HG03439 (cell line): ENCODE data around the gene SLC27A5.
"Not testable (repeated sequence)": the region's sequence is repeated elsewhere in the genome, so short reads cannot be mapped to it uniquely, and the experiment has no call there.

Experiments
- ATAC-seq: cut with Tn5 transposase; IDR thresholded peaks from one replicate; pipeline ENCODE4 v1.9.1; 2021; ENCODE audit warnings: mild to moderate bottlenecking, moderate library complexity; ENCODE audit not compliant: unreplicated experiment

SLC27A5 gene

DNA sequence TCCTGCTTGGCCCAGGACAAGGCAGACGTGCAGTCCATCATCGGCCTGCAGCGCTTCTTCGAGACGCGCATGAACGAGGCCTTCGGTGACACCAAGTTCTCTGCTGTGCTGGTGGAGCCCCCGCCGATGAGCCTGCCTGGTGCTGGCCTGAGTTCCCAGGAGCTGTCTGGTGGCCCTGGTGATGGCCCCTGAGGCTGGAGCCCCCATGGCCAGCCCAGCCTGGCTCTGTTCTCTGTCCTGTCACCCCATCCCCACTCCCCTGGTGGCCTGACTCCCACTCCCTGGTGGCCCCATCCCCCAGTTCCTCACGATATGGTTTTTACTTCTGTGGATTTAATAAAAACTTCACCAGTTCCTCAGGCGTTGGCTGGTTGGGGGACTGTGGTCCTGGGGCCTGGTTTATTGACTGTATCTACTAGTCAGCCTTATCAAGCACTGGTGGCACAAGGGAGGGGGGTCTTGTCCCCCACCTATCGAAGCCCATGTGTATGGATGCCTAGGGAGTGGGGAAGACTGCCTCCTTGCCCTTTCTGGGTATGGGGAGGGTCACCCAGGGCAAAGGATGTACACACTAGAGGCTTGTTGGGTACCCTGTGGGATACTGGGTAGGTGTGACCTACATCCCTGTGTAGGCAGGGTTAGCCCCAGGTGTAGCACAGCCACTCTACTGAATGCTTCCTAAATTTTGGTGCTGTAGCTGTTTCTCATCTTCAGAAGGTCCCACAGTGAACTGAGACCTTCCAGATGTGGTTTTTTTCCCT lies 38.8 kb upstream of the SLC27A5 start:
- ATAC-seq = no peak

DNA sequence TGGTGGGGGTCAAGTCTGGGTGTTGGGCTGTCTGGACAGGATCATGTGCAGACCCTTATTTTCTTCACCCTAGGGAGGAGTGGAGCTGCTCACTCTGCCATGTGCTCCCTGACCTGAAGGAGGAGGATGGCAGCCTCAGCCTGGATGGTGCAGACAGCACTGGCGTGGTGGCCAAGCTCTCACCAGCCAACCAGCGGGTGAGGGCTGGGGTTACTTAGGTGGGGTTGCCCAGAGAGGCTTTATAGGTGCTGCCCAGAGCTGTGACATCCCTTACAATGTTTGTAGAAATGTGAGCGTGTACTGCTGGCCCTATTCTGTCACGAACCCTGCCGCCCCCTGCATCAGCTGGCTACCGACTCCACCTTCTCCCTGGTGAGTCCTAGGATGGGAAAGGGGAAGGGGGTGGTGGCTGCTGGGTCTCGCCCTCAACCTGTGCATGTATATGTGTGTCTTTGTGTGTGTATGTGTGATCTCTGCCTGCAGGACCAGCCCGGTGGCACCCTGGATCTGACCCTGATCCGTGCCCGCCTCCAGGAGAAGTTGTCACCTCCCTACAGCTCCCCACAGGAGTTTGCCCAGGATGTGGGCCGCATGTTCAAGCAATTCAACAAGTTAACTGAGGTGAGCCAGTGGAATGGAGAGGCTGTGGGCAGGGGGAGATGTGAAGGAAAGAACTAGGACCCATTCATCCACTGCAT lies 38.0 kb upstream of the SLC27A5 start:
- no peak for ATAC-seq

DNA sequence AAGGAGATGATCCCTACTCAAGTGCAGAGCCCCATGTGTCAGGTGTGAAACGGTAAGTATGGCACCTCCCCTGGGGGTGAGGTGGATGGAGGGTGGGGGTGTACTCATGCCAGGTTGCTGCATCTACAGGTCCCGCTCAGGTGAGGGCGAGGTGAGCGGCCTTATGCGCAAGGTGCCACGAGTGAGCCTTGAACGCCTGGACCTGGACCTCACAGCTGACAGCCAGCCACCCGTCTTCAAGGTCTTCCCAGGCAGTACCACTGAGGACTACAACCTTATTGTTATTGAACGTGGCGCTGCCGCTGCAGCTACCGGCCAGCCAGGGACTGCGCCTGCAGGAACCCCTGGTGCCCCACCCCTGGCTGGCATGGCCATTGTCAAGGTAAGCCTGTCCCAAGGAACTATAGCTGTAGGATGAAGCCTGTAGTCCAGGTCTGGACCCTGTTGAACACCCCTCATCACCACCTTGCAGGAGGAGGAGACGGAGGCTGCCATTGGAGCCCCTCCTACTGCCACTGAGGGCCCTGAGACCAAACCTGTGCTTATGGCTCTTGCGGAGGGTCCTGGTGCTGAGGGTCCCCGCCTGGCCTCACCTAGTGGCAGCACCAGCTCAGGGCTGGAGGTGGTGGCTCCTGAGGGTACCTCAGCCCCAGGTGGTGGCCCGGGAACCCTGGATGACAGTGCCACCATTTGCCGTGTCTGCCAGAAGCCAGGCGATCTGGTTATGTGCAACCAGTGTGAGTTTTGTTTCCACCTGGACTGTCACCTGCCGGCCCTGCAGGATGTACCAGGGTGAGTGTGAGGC lies 37.3 kb upstream of the SLC27A5 start:
- ATAC-seq = no peak

DNA sequence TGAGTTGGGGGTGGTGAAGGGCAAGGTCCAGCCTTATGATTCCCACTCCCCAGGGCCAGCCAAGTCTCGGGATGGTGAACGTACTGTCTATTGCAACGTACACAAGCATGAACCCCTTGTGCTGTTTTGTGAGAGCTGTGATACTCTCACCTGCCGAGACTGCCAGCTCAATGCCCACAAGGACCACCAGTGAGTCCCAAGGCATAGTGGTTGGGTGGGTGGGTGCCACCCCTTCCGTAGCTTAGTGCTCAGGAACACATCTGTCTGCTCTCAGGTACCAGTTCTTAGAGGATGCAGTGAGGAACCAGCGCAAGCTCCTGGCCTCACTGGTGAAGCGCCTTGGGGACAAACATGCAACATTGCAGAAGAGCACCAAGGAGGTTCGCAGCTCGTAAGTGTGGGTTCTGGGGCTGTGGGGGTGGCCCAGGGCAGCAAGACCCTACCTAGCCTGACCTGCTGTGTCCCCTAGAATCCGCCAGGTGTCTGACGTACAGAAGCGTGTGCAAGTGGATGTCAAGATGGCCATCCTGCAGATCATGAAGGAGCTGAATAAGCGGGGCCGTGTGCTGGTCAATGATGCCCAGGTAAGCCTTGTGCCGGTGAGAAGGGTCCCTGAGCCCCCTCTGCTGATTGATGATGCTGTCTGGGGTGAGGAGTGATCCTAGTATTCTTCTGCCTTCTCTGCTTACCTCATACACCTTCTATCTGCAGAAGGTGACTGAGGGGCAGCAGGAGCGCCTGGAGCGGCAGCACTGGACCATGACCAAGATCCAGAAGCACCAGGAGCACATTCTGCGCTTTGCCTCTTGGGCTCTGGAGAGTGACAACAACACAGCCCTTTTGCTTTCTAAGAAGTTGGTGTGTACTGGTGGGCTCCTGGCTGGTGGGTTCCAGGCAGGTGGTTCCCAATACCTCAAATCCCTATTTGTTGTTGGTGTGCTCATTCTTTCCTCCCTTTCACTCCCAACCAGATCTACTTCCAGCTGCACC lies 35.8 kb upstream of the SLC27A5 start:
- ATAC-seq = no peak

DNA sequence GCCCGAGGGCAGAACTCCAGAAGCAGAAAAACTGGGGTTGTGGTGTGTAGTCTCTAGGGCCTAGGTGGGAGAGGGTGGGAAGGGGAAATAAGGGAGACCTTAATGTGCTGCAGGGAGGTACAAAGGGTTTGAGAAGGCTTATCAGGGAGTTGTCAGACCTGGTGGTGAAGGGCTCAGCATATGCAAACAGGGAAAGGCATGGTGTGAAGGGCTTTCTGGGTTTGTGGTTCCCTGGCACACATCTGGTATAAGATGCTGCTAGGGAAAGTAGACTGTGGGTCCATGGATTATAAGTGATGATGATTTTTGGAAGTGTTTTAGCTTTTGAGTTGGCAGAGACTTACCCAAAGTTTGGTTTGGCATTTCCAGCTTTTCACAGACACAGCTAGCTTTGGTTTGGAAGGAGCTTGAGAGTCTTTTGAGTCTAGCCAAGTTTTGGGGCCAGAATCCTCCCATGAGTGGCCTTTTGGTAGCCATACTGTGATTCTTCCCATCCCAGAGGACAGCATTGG lies 34.3 kb upstream of the SLC27A5 start:
- no peak for ATAC-seq

DNA sequence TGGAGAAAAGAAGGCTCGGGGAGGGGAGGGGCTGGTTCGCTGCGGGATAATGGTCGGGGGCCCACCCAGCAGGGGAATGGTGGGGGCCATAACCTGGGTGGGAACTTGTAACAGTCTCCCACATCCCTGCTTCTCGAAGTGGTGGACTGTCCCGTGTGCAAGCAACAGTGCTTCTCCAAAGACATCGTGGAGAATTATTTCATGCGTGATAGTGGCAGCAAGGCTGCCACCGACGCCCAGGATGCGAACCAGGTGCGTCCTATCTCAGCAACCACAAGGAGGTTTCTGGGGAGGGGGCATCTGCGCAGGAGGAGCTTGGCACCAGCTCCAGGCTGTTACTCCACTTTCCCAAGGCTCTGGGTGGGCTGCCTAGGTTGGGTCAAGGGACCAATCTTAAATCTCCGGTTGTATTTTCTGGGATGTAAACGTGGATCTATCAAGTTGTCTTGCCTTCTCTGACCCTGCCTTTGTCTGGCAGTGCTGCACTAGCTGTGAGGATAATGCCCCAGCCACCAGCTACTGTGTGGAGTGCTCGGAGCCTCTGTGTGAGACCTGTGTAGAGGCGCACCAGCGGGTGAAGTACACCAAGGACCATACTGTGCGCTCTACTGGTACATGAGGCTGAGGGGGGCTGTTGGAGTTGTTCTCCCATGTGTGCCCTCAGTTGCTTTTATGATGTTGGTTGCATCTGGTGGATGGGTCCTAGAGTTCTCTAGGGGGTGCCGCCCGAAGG lies 33.7 kb upstream of the SLC27A5 start:
- ATAC-seq = no peak

DNA sequence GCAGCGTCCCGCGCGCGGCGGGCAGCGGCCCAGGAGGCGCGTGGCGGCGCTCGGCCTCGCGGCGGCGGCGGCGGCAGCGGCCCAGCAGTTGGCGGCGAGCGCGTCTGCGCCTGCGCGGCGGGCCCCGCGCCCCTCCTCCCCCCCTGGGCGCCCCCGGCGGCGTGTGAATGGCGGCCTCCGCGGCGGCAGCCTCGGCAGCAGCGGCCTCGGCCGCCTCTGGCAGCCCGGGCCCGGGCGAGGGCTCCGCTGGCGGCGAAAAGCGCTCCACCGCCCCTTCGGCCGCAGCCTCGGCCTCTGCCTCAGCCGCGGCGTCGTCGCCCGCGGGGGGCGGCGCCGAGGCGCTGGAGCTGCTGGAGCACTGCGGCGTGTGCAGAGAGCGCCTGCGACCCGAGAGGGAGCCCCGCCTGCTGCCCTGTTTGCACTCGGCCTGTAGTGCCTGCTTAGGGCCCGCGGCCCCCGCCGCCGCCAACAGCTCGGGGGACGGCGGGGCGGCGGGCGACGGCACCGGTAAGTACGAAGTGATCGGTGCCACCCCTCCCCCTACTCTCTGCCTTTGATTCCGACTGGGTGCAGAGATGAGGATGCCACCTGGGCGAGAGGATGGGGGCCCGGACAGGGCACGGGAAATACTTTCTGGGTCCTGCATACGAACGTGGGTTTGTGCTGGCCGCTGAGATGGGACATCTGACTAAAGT lies 32.9 kb upstream of the SLC27A5 start:
- peak; percentile 51 for ATAC-seq

DNA sequence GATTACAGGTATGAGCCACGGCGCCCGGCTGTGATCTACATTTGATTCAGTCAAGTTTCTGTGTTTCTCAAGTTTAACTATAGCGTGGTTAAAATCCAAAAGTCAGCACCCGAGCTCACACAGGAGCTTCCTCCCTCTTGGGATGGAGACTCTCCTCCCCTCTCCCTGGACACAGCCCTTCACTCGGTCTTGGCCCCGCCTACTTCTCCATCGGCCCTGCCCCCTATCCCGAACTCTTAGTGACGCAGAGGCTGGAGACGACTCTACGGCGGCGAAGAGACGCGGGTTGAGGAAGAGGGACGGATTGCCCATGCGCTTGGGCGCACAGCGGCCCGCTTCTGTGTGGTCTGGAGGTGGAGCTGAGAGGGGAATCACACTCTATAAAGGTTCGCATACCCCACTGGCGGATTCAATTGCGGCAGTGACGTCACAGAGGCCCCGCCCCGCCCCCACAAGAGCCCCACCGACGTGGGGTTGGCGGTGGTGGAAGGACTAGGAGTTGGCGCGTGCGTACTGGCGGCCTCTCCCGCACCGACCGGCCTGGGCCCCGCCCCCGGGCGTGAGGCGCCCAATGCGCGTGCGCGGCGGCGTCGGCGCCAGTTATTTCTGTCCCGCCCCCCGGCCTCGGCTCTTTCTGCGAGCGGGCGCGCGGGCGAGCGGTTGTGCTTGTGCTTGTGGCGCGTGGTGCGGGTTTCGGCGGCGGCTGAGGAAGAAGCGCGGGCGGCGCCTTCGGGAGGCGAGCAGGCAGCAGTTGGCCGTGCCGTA lies 32.2 kb upstream of the SLC27A5 start, which contains the start of gene TRIM28:
TSS of gene TRIM28 (plus strand) at position 239 of the 765 bp plus-strand sequence. CDS start 694 bp downstream, outside the sequence.
- peak; percentile 81 for ATAC-seq

DNA sequence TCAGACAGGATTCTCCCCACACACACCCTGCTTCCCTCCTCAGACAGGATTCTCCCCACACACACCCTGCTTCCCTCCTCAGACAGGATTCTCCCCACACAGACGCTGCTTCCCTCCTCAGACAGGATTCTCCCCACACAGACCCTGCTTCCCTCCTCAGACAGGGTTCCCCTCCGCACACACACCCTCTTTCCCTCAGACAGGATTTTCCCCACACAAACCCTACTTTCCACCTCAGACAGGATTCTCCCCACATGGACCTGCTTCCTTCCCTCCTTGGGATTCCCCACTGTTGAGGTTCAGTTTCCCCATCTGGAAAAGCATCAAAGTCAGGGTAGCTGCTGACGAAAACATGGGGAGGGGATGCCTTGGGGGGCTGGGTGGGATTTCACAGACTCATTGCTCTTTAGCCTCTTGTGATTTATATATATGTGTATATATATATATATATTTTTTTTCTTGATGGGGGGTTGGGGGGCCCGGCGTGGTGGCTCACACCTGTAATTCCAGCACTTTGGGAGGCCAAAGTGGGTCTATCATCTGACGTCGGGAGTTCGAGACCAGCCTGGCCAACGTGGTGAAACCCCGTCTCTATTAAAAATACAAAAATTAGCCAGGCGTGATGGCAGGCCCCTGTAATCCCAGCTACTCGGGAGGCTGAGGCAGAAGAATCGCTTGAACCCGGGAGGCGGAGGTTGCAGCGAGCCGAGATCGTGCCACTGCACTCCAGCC lies 31.0 kb upstream of the SLC27A5 start:
- not testable (repeated sequence) for ATAC-seq

DNA sequence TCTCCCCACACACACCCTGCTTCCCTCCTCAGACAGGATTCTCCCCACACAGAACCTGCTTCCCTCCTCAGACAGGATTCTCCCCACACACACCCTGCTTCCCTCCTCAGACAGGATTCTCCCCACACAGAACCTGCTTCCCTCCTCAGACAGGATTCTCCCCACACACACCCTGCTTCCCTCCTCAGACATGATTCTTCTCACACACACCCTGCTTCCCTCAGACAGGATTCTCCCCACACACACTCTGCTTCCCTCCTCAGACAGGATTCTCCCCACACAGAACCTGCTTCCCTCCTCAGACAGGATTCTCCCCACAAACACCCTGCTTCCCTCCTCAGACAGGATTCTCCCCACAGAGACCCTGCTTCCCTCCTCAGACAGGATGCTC lies 27.4 kb upstream of the SLC27A5 start:
- not testable (repeated sequence) for ATAC-seq

DNA sequence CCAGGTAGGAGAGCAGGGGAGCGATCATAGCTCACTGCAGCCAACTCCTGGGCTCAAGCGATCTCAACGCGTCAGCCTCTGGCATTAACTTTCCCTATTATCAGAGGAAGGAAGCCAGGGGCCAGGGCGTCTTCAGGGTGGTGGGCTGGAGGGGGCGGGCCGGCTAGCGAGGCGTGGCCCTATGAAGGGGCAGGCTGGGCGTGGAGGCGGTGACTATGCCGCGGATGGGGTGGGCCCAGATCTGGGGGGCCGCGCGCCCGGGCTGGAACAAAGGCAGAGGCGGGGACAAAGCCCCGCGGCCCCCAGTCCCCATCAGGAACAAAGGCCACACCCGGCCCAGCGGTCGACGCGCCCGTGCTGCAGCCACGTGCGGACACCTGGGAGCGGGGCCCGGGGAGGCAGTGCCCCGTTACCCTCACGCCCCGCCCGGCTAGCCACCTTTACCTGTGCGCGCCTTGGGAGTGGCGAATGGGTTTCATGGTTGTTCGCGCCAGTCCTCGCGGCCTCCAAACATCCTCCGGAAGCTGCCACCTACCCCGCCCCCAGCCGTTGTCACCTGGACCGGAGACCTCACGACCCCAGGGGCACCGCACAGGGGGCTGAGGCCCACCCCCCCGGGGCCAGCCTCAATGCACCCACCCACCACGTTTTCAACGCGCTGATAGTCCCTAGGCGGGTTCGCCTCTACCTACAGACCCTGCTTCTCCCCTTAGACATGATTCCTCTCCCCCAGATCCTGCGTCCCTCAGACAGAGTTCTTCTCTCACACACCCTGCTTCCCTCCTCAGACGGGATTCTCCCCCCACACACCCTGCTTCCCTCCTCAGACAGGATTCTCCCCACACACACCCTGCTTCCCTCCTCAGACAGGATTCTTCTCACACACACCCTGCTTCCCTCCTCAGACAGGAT lies 26.7 kb upstream of the SLC27A5 start:
- ATAC-seq = no peak

DNA sequence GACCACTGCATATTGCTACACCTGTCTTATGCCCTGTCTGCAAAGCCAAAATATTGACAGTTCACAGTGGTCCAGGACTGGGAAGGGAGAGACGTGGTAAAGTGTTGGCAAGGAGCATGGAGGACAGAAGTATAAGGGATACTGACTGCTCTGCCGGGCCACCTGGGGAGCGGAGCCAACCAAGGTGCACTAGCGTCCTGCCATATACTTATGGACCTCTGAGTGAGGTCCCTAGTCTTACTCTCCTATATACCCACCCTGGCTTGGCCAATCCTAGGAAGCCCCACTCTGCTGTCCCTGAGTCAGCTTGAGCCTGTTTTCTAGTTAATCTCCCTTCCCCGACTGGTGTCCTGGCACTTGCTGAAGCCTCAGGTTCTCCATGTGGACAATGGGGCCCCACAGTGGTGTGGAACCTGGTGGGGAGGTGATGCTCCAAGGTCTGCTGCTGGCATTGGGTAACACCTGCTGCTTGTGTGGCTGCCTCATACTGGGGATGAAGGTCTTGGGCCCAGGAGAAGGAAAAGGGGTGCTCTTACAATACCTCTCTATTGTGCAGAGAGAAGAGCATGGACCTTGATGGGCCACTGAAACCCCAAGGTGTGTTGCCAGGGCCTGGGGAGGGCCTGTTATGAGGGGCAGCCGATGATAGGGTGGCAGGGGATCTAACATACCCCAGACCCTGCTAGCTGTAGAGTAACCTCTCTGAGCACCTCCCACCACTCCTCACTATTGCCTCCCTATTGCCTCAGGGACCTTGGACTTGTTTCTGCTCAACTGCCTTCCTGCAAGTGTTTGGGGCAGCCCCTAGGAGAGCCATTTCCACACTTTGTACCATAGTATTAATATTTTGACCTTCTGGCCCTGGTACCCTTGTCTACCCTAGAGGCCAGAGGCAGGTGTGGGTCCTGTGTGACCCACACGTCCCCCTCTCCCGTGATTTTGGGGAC lies 25.3 kb upstream of the SLC27A5 start:
- no peak for ATAC-seq

DNA sequence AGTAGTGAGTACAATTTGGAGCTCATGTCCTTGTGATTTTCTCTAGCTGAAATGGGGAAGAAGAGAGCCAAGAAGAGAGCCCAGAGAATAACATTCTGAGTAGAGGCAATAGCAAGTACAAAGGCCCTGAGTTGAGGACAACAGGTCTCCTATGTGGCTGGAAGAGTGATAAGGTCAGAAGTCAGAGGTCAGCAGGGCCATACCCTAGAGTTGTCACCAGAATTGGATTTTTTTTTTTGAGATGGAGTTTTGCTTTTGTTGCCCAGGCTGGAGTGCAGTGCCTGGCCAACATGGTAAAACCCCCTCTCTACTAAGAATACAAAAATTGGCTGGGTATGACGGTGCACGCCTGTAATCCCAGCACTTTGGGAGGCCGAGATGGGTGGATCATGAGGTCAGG lies 24.1 kb upstream of the SLC27A5 start:
- ATAC-seq = no peak

DNA sequence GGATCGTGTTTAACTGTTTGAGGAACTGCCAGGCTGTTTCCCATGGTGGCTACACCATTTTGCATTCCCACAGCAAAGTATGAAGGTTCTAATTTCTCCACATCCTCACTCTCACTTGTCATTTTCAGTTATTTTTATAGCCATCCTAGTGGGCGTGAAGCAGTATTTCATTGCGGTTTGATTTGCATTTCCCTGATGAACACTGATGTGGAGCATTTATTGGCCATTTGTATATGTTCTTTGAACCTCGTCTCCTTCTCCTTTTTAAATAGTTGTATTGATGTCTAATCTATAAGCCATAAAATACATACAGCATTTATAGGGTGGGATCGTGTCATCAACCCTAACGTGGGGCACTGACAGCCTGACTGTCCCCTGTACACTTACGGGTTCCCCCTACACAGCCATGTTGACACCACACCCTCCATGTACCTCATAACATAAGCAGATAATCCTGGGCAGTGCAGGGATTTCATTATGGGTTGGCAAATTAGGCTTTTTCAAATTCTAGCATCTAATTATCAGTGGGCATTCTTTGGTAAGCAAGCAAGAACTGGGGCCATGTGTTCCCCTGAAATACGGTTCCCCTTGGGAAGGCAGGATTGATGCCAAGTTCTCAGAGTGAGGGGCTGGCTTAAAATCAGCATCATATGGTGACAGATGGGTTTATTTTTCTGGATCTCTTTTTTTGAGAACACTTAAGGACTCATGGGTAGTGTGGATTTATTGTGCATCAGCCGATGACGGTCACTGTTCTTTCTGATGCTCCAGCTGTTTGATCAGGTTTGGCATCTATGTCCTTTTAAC lies 19.4 kb upstream of the SLC27A5 start:
- ATAC-seq = no peak
